Stimulated activated effector memory CD8-positive, alpha-beta T cell treated with anti-CD3 and anti-CD28 coated beads, Interleukin-12 subunit alpha, Interleukin-12 subunit beta, amount 100 ng/mL, for 72 hours (primary cell): ENCODE data around the gene OR52W1.
A peak's percentile ranks its signal among the peaks of the same experiment; 100 is the strongest.

ENCODE experiments used
- ATAC-seq: fragments of 150-1000 bp; cut with Tn5 transposase; 2 replicates; pipeline ENCODE4 v1.10.0; 2021
- DNase-seq, 2 donors: peaks; one replicate each; pipeline ENCODE4 v3.0.0; 2021 to 2022; ENCODE audit warnings: low spot score in 2 of 2
- H3K27ac Mint-ChIP-seq: one replicate; pipeline ENCODE4 v1.8.0; 2022; ENCODE audit warnings: mild to moderate bottlenecking, mixed read lengths
- H3K36me3 Mint-ChIP-seq: one replicate; pipeline ENCODE4 v1.8.0; 2022; ENCODE audit warnings: mild to moderate bottlenecking, mixed read lengths
- H3K4me1 Mint-ChIP-seq: one replicate; pipeline ENCODE4 v1.8.0; 2022; ENCODE audit warnings: mixed read lengths
- H3K4me3 Mint-ChIP-seq: one replicate; pipeline ENCODE4 v1.8.0; 2022; ENCODE audit warnings: mild to moderate bottlenecking, mixed read lengths
- H3K9me3 Mint-ChIP-seq: one replicate; pipeline ENCODE4 v1.8.0; 2022; ENCODE audit warnings: mixed read lengths

Gene OR52W1

GRCh38 chr11:6199174-6199810, at the start of gene OR52W1:
Gene OR52W1 (plus strand): TSS chr11:6199224. CDS start chr11:6199224, 0 bp downstream.
- H3K4me1 Mint-ChIP-seq, result peaks cover 80% of the 10 kb centered on the region
- no peak within 1 kb of the TSS for H3K4me3 Mint-ChIP-seq
- ATAC-seq (no peak), DNase-seq (peak in 1 of 2 donors; percentile 40)
- peak within 1 kb of the TSS; percentile 52 for H3K27ac Mint-ChIP-seq
- no peaks in the 10 kb centered on the region for H3K9me3 Mint-ChIP-seq
- peaks cover 7% of the 10 kb centered on the region for H3K36me3 Mint-ChIP-seq

GRCh38 chr11:6151117-6151516, 47.9 kb upstream of the OR52W1 start:
- Mint-ChIP-seq H3K4me3 (no peak overlapping the region), H3K9me3 (no peaks in the 10 kb centered on the region), H3K27ac (no peak overlapping the region), H3K4me1 (no peaks in the 10 kb centered on the region), H3K36me3 (no peaks in the 10 kb centered on the region)
- DNase-seq (no peak), ATAC-seq (no peak)

GRCh38 chr11:6152126-6152525, 46.9 kb upstream of the OR52W1 start:
- no peaks in the 10 kb centered on the region for H3K36me3 Mint-ChIP-seq
- DNase-seq (no peak), ATAC-seq (no peak)
- H3K4me3 Mint-ChIP-seq, result no peak overlapping the region
- H3K4me1 Mint-ChIP-seq, result no peaks in the 10 kb centered on the region
- no peaks in the 10 kb centered on the region for H3K9me3 Mint-ChIP-seq
- H3K27ac Mint-ChIP-seq, result no peak overlapping the region

GRCh38 chr11:6156628-6157359, 42.2 kb upstream of the OR52W1 start:
- no peaks in the 10 kb centered on the region for H3K9me3 Mint-ChIP-seq
- no peak overlapping the region for H3K27ac Mint-ChIP-seq
- no peak overlapping the region for H3K4me3 Mint-ChIP-seq
- ATAC-seq (peak; percentile 45), DNase-seq (no peak)
- H3K4me1 Mint-ChIP-seq, result no peaks in the 10 kb centered on the region
- H3K36me3 Mint-ChIP-seq, result no peaks in the 10 kb centered on the region

GRCh38 chr11:6170226-6170625, 28.8 kb upstream of the OR52W1 start, which contains the start of gene OR52B2:
Gene OR52B2 (minus strand): TSS chr11:6170326. CDS start chr11:6170326, 0 bp downstream.
- no peak within 1 kb of the TSS for H3K4me3 Mint-ChIP-seq
- H3K36me3 Mint-ChIP-seq, result no peaks in the 10 kb centered on the region
- no peaks in the 10 kb centered on the region for H3K4me1 Mint-ChIP-seq
- H3K27ac Mint-ChIP-seq, result no peak within 1 kb of the TSS
- DNase-seq (no peak), ATAC-seq (no peak)
- H3K9me3 Mint-ChIP-seq, result peaks cover 2% of the 10 kb centered on the region

GRCh38 chr11:6175440-6175839, 23.6 kb upstream of the OR52W1 start:
- Mint-ChIP-seq H3K4me3 (no peak overlapping the region), H3K9me3 (no peaks in the 10 kb centered on the region), H3K36me3 (no peaks in the 10 kb centered on the region), H3K27ac (no peak overlapping the region), H3K4me1 (no peaks in the 10 kb centered on the region)
- ATAC-seq (no peak), DNase-seq (no peak)

- DNase-seq (no peak), ATAC-seq (no peak)
- no peaks in the 10 kb centered on the region for H3K36me3 Mint-ChIP-seq
- no peaks in the 10 kb centered on the region for H3K9me3 Mint-ChIP-seq
- peaks cover 22% of the 10 kb centered on the region for H3K4me1 Mint-ChIP-seq
- H3K27ac Mint-ChIP-seq, result no peak overlapping the region
- H3K4me3 Mint-ChIP-seq, result no peak overlapping the region
Measured at GRCh38 chr11:6191742-6192141, 7.3 kb upstream of the OR52W1 start.

- Mint-ChIP-seq H3K4me3 (no peak overlapping the region), H3K27ac (no peak overlapping the region), H3K4me1 (peaks cover 41% of the 10 kb centered on the region), H3K36me3 (no peaks in the 10 kb centered on the region), H3K9me3 (no peaks in the 10 kb centered on the region)
- peak in 1 of 2 donors; percentile 45 for DNase-seq
- ATAC-seq, result peak; percentile 69
Measured at GRCh38 chr11:6194065-6194581, 4.9 kb upstream of the OR52W1 start.

- peak; percentile 93 for ATAC-seq
Measured at GRCh38 chr11:6196396-6196795, 2.6 kb upstream of the OR52W1 start.

GRCh38 chr11:6197466-6198200, 1.4 kb upstream of the OR52W1 start:
- Mint-ChIP-seq H3K4me1 (peaks cover 68% of the 10 kb centered on the region), H3K4me3 (no peak overlapping the region), H3K36me3 (peaks cover 7% of the 10 kb centered on the region), H3K27ac (no peak overlapping the region), H3K9me3 (no peaks in the 10 kb centered on the region)
- ATAC-seq (no peak), DNase-seq (no peak)

More at GRCh38 chr11:6196396-6196795, 2.6 kb upstream of the OR52W1 start:
- Mint-ChIP-seq H3K4me3 (peak overlapping the region; percentile 43), H3K4me1 (peaks cover 58% of the 10 kb centered on the region), H3K27ac (peak overlapping the region; percentile 21), H3K36me3 (peaks cover 7% of the 10 kb centered on the region), H3K9me3 (no peaks in the 10 kb centered on the region)
- DNase-seq, result peak in 1 of 2 donors; percentile 53

GRCh38 chr11:6200975-6201374, 2.0 kb downstream of the OR52W1 start:
- Mint-ChIP-seq H3K9me3 (no peaks in the 10 kb centered on the region), H3K4me3 (peak overlapping the region; percentile 10)

GRCh38 chr11:6201481-6201880, 2.5 kb downstream of the OR52W1 start:
- Mint-ChIP-seq H3K4me3 (peak overlapping the region; percentile 10), H3K27ac (peak overlapping the region; percentile 72), H3K36me3 (peaks cover 18% of the 10 kb centered on the region), H3K4me1 (peaks cover 78% of the 10 kb centered on the region), H3K9me3 (no peaks in the 10 kb centered on the region)
- peak; percentile 87 for ATAC-seq
- DNase-seq, result peak in 1 of 2 donors; percentile 34

More at GRCh38 chr11:6200975-6201374, 2.0 kb downstream of the OR52W1 start:
- Mint-ChIP-seq H3K36me3 (peaks cover 13% of the 10 kb centered on the region), H3K27ac (peak overlapping the region; percentile 72), H3K4me1 (peaks cover 83% of the 10 kb centered on the region)
- DNase-seq, result peak in 1 of 2 donors; percentile 51
- ATAC-seq, result peak; percentile 16

- no peak for DNase-seq
- Mint-ChIP-seq H3K36me3 (peaks cover 23% of the 10 kb centered on the region), H3K4me3 (no peak overlapping the region), H3K4me1 (peaks cover 74% of the 10 kb centered on the region), H3K27ac (no peak overlapping the region), H3K9me3 (no peaks in the 10 kb centered on the region)
- ATAC-seq, result no peak
Measured at GRCh38 chr11:6202041-6202440, 3.0 kb downstream of the OR52W1 start.

GRCh38 chr11:6203327-6203726, 4.3 kb downstream of the OR52W1 start:
- no peaks in the 10 kb centered on the region for H3K9me3 Mint-ChIP-seq
- ATAC-seq, result peak; percentile 46
- no peak overlapping the region for H3K27ac Mint-ChIP-seq
- no peak overlapping the region for H3K4me3 Mint-ChIP-seq
- no peak for DNase-seq
- peaks cover 61% of the 10 kb centered on the region for H3K4me1 Mint-ChIP-seq
- H3K36me3 Mint-ChIP-seq, result peaks cover 24% of the 10 kb centered on the region

GRCh38 chr11:6204706-6205105, 5.7 kb downstream of the OR52W1 start:
- H3K36me3 Mint-ChIP-seq, result peaks cover 32% of the 10 kb centered on the region
- ATAC-seq, result no peak

More at GRCh38 chr11:6204706-6205105, 5.7 kb downstream of the OR52W1 start:
- Mint-ChIP-seq H3K27ac (no peak overlapping the region), H3K4me1 (peaks cover 57% of the 10 kb centered on the region), H3K4me3 (no peak overlapping the region), H3K9me3 (no peaks in the 10 kb centered on the region)
- DNase-seq, result no peak
